GM18526 (cell line): ENCODE data around the gene ZSWIM7.

Source experiments
- POLR2A ChIP-seq: IDR thresholded peaks from 3 replicates; pipeline ENCODE4 v1.6.1; 2011; ENCODE audit not compliant: insufficient read length; ENCODE audit errors: extremely low read depth

The ZSWIM7 gene

GRCh38 chr17:16007439-16007838, 7.9 kb upstream of the ZSWIM7 start:
- TF ChIP-seq POLR2A: no peak

- no peak for TF ChIP-seq POLR2A
Observed at GRCh38 chr17:16005636-16006035, 6.1 kb upstream of the ZSWIM7 start.

- no peak for TF ChIP-seq POLR2A
Observed at GRCh38 chr17:16003841-16004240, 4.3 kb upstream of the ZSWIM7 start.

GRCh38 chr17:16002708-16003260, 3.3 kb upstream of the ZSWIM7 start:
- no peak for TF ChIP-seq POLR2A

- TF ChIP-seq POLR2A: no peak
Observed at GRCh38 chr17:16001226-16001897, 1.9 kb upstream of the ZSWIM7 start.

- TF ChIP-seq POLR2A: no peak
Observed at GRCh38 chr17:15999974-16000827, 697 bp upstream of the ZSWIM7 start.

GRCh38 chr17:15998031-15998562, 1.4 kb downstream of the ZSWIM7 start:
- TF ChIP-seq POLR2A: no peak

- TF ChIP-seq POLR2A: no peak
Observed at GRCh38 chr17:15996322-15996721, 3.2 kb downstream of the ZSWIM7 start.

- no peak for TF ChIP-seq POLR2A
Observed at GRCh38 chr17:15981646-15982580, 17.6 kb downstream of the ZSWIM7 start.

GRCh38 chr17:15981208-15981607, 18.3 kb downstream of the ZSWIM7 start:
- no peak for TF ChIP-seq POLR2A

- TF ChIP-seq POLR2A: no peak
Observed at GRCh38 chr17:15978606-15979005, 20.9 kb downstream of the ZSWIM7 start.

- no peak for TF ChIP-seq POLR2A
Observed at GRCh38 chr17:15977894-15978293, 21.6 kb downstream of the ZSWIM7 start.

- no peak for TF ChIP-seq POLR2A
Observed at GRCh38 chr17:15973834-15974233, 25.7 kb downstream of the ZSWIM7 start.

- TF ChIP-seq POLR2A: no peak
Observed at GRCh38 chr17:15973016-15973415, 26.5 kb downstream of the ZSWIM7 start.

GRCh38 chr17:15972497-15972951, 27.0 kb downstream of the ZSWIM7 start:
- TF ChIP-seq POLR2A: no peak
